Cardiac septum (tissue), 1 donor: Measurements from ENCODE around the gene CAPZA2. TPM values are rescaled to one million over a fixed set of nuclear protein-coding genes. Genes with fewer than 3 reads are reported as not detected.
"Not testable (repeated sequence)": the region's sequence is repeated elsewhere in the genome, so short reads cannot be mapped to it uniquely, and the experiment has no call there.

Source experiments
- DNase-seq: peaks from one replicate; pipeline ENCODE4 v3.0.0-alpha.2; 2020; ENCODE audit warnings: low spot score
- intact Hi-C: fragments of 100-400 bp; cut with DNase I; formaldehyde crosslinking; loops from one replicate; pipeline ENCODE4 v1.14.0; 2022
- long read RNA-seq: library from polyadenylated mRNA; unstranded; transcript quantifications from one replicate; pipeline ENCODE4 v2.0.0, GENCODE V29; 2021
- total RNA-seq: library from RNA; stranded (reverse); fragmentation: NEBNext Ultra II Directional; extraction: Animal tissue kit (Norgen Biotek cat#: 25700); gene quantifications from one replicate; pipeline ENCODE4 v1.2.1, GENCODE V29; 2021
- donor health status: DM: no; HTN: no; CAD: no.

The CAPZA2 gene
- 313 TPM for total RNA-seq
- long read RNA-seq, full-length matches to known transcripts, result 613 of 639 reads
- long read RNA-seq, partial matches to known transcripts, result 4 of 639 reads
- long read RNA-seq, other reads (novel, unspliced or antisense), result 22 of 639 reads

- peak; percentile 97 for DNase-seq
- intact Hi-C loops, result loop anchor here (10.0 kb wide), 1 partner anchor 52 kb away; no protein-coding TSS in a partner anchor
Measured at GRCh38 chr7:116862234-116862950, at the start of gene CAPZA2. Gene CAPZA2, plus strand, starts transcription at chr7:116862587. Its CDS starts 25 bp downstream, at chr7:116862612.

GRCh38 chr7:116812860-116813259 is 49.5 kb upstream of the CAPZA2 start:
- intact Hi-C loops, result no loop called here
- no peak for DNase-seq

- DNase-seq, intact Hi-C loops: not testable (repeated sequence)
Measured at GRCh38 chr7:116813371-116813770, 49.0 kb upstream of the CAPZA2 start.

GRCh38 chr7:116815041-116815440 is 47.3 kb upstream of the CAPZA2 start:
- no peak for DNase-seq
- intact Hi-C loops, result no loop called here

GRCh38 chr7:116820149-116820548 is 42.2 kb upstream of the CAPZA2 start:
- intact Hi-C loops, result no loop called here
- DNase-seq, result no peak

GRCh38 chr7:116821647-116822046 is 40.7 kb upstream of the CAPZA2 start:
- DNase-seq, intact Hi-C loops: not testable (repeated sequence)

- intact Hi-C loops, result no loop called here
- DNase-seq, result no peak
Measured at GRCh38 chr7:116824449-116824848, 37.9 kb upstream of the CAPZA2 start.

- DNase-seq, result no peak
- intact Hi-C loops, result no loop called here
Measured at GRCh38 chr7:116828281-116828680, 34.1 kb upstream of the CAPZA2 start.

GRCh38 chr7:116829041-116829440 is 33.3 kb upstream of the CAPZA2 start:
- DNase-seq, result no peak
- intact Hi-C loops, result no loop called here

GRCh38 chr7:116829493-116829892 is 32.9 kb upstream of the CAPZA2 start:
- no peak for DNase-seq
- intact Hi-C loops, result no loop called here

- intact Hi-C loops, result no loop called here
- DNase-seq, result no peak
Measured at GRCh38 chr7:116832692-116833091, 29.7 kb upstream of the CAPZA2 start.

GRCh38 chr7:116834815-116835504 is 27.4 kb upstream of the CAPZA2 start:
- DNase-seq, result no peak
- intact Hi-C loops, result no loop called here

- intact Hi-C loops, result no loop called here
- DNase-seq, result no peak
Measured at GRCh38 chr7:116836048-116836447, 26.3 kb upstream of the CAPZA2 start.

- no peak for DNase-seq
Measured at GRCh38 chr7:116836911-116837310, 25.5 kb upstream of the CAPZA2 start.

GRCh38 chr7:116837586-116837985 is 24.8 kb upstream of the CAPZA2 start:
- intact Hi-C loops, result no loop called here
- DNase-seq, result no peak

More at GRCh38 chr7:116836911-116837310, 25.5 kb upstream of the CAPZA2 start:
- intact Hi-C loops, result no loop called here

GRCh38 chr7:116840256-116840655 is 22.1 kb upstream of the CAPZA2 start:
- intact Hi-C loops, result no loop called here
- DNase-seq, result no peak

GRCh38 chr7:116842371-116842770 is 20.0 kb upstream of the CAPZA2 start:
- DNase-seq, result no peak
- intact Hi-C loops, result no loop called here

- no peak for DNase-seq
- intact Hi-C loops, result no loop called here
Measured at GRCh38 chr7:116843378-116843777, 19.0 kb upstream of the CAPZA2 start.

- DNase-seq, result no peak
- intact Hi-C loops, result no loop called here
Measured at GRCh38 chr7:116851175-116851574, 11.2 kb upstream of the CAPZA2 start.

GRCh38 chr7:116851671-116852070 is 10.7 kb upstream of the CAPZA2 start:
- no peak for DNase-seq
- intact Hi-C loops, result no loop called here

GRCh38 chr7:116854132-116854531 is 8.3 kb upstream of the CAPZA2 start:
- intact Hi-C loops, result no loop called here
- no peak for DNase-seq
